ENCODE data around the gene CLHC1. TPM values are rescaled to one million over a fixed set of nuclear protein-coding genes. Genes with fewer than 3 reads are reported as not detected.

Gene CLHC1
- total and polyA plus RNA-seq, 2 of the 8 experiments (the other 6 are each of a cell fraction or from before 2014, with no cell fraction given) = 2.6 to 10.8 TPM

DNA sequence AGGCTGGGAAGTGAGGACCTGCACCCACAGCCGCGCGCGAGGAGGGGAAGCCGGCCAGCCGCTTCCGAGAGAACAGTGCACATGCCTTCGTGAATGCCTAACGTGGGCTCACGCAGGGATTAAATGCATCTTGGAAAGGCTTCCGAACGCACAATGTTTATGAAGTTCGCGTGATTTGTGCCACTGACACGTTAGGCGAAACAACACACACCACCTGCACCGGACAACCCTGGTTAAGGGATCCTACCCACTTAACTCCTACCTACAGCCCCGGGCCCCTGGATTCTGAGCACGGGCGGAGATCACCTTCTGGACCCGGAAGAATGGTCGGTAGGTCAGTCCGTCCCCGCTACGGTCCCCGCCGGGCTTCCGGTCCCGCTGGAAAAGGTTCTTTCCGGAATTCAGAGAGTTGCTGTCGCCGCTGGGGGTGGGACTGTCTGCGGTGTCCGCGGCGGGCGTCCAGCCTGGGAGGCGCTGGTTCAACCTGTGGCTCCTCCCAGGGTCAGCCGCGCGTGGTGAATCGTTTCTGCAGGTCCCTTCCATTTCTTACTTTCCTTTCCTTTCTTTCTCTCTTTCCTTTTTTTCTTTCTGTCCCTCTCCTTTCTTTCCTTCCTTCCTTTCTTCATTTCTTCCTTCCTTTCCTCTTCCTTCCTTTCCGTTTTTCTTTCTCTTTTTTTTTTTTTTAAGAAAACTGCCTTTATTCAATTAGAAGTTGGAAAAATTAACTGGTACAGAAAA, 37.0 kb upstream of the CLHC1 start, which contains the start of gene MTIF2:
Gene MTIF2, minus strand, starts transcription at position 325 of the 738 bp plus-strand sequence. CDS start 5,373 bp downstream, outside the sequence.
- no peaks in the 10 kb centered on the region for H3K27me3 ChIP-seq (replicated peaks in 1 of 4; ENCODE audit: control insufficient read depth in 3 of 4, extremely low read depth in 1 of 4, insufficient read depth in 3 of 4, low read length in 3 of 4)
- peak within 1 kb of the TSS; percentile 55 to 98 (median 92) for H3K9ac ChIP-seq (replicated peaks in 1 of 4; ENCODE audit: extremely low read depth in 1 of 4, low read depth in 3 of 4, low read length in 3 of 4)
- no peaks in the 10 kb centered on the region for H3K79me1 ChIP-seq (ENCODE audit: low read depth, low read length)
- peak; percentile 77 to 96 for DNase-seq (ENCODE audit: low read depth in 1 of 2, low spot score in 2 of 2)
- H3K56ac ChIP-seq (replicated peaks; ENCODE audit: insufficient read length, low read depth, low read length) = peak within 1 kb of the TSS; percentile 32
- H3K36me3 ChIP-seq (ENCODE audit: control insufficient read depth in 2 of 4, insufficient read depth in 4 of 4, low read length in 3 of 4) = peaks cover 0 to 15% (median 3%) of the 10 kb centered on the region in 4 experiments; a peak in 3 of 8 replicates
- no peak within 1 kb of the TSS for H3K14ac ChIP-seq (ENCODE audit: insufficient read length)
- 0 out of 2 replicates have a peak within 1 kb of the TSS, but pooled peaks have one; percentile 99 for H2BK15ac ChIP-seq (ENCODE audit: low read length)
- no peaks in the 10 kb centered on the region for H4K20me1 ChIP-seq (replicated peaks in 1 of 2; ENCODE audit: control insufficient read depth in 1 of 2, insufficient read depth in 2 of 2, low read length in 2 of 2)
- peak within 1 kb of the TSS; percentile 49 for H4K5ac ChIP-seq (ENCODE audit: insufficient read length, low read depth, low read length)
- peak within 1 kb of the TSS; percentile 97 for H2BK5ac ChIP-seq (ENCODE audit: low read depth, low read length)
- peak within 1 kb of the TSS; percentile 68; the same call in 1 of the 2 replicates for H2AK5ac ChIP-seq (ENCODE audit: low read depth, low read length)
- H2BK120ac ChIP-seq (replicated peaks; ENCODE audit: low read depth, low read length) = no peak within 1 kb of the TSS
- peaks cover 0 to 4% (median under 1%) of the 10 kb centered on the region in 4 experiments; a peak in 1 of 7 replicates for H3K4me1 ChIP-seq (replicated peaks in 1 of 4; ENCODE audit: control insufficient read depth in 3 of 4, insufficient read depth in 4 of 4, low read length in 3 of 4)
- 0 out of 2 replicates have a peak within 1 kb of the TSS, but pooled peaks have one; percentile 82 for H2BK12ac ChIP-seq (ENCODE audit: low read depth, low read length)
- peak within 1 kb of the TSS; percentile 95 for H2AFZ ChIP-seq (ENCODE audit: low read length)
- H3K18ac ChIP-seq (ENCODE audit: extremely low read depth, low read length) = peak within 1 kb of the TSS; percentile 97; the same call in 1 of the 2 replicates
- peaks cover 6% of the 10 kb centered on the region; the same call in 1 of the 2 replicates for H3K23me2 ChIP-seq (ENCODE audit: low read depth, low read length)
- peak within 1 kb of the TSS; percentile 82 for H3K27ac ChIP-seq (ENCODE audit: low read depth, low read length)
- H3K4me2 ChIP-seq (ENCODE audit: insufficient read depth in 1 of 2, low read depth in 2 of 2, low read length in 2 of 2) = peak within 1 kb of the TSS; percentile 89 to 91
- H3K4ac ChIP-seq (replicated peaks; ENCODE audit: insufficient read length, low read depth, low read length) = peak within 1 kb of the TSS; percentile 69
- H2BK20ac ChIP-seq (ENCODE audit: low read length) = no peak within 1 kb of the TSS
- no peak within 1 kb of the TSS for H3K23ac ChIP-seq (ENCODE audit: insufficient read length)
- CTCF ChIA-PET (ENCODE audit: partially characterized antibody) = no interaction called here
- FAIRE-seq = no peak
- peak within 1 kb of the TSS; percentile 89 for H4K91ac ChIP-seq (replicated peaks; ENCODE audit: insufficient read length, low read length)
- WGBS, 2 experiments (ENCODE audit: extremely low coverage in 1 of 2, insufficient coverage in 1 of 2, insufficient read length in 1 of 2, insufficient replicate concordance in 2 of 2, low coverage in 1 of 2, low lambda C conversion rate in 2 of 2, missing lambda C conversion rate in 1 of 2) = 2% methylated on average over 43 of the region's 43 CpGs; no CpG with 5 or more reads in 1 of the 2 experiments
- peak within 1 kb of the TSS; percentile 90 to 100 (median 98) for H3K4me3 ChIP-seq (ENCODE audit: extremely low read depth in 1 of 4, insufficient read depth in 2 of 4, low read depth in 3 of 4, low read length in 4 of 4)
- H3K79me2 ChIP-seq (ENCODE audit: control insufficient read depth in 1 of 2, insufficient read depth in 2 of 2, low read length in 2 of 2) = no peaks in the 10 kb centered on the region
- POLR2A ChIA-PET (ENCODE audit: partially characterized antibody) = interaction anchor here (1.2 to 1.7 kb wide), 6 partner anchors 9 to 36 kb away, joined by 4 to 8 read pairs (median 5); partner anchors contain the start of genes CLHC1 and RPS27A
- peak within 1 kb of the TSS; percentile 82; the same call in 1 of the 2 replicates for H4K8ac ChIP-seq (ENCODE audit: extremely low read depth, insufficient read depth, low read length)
- H3K9me3 ChIP-seq (ENCODE audit: insufficient read depth in 2 of 2, low read depth in 1 of 2, low read length in 1 of 2) = no peaks in the 10 kb centered on the region
- TF ChIP-seq, protein P1, sequence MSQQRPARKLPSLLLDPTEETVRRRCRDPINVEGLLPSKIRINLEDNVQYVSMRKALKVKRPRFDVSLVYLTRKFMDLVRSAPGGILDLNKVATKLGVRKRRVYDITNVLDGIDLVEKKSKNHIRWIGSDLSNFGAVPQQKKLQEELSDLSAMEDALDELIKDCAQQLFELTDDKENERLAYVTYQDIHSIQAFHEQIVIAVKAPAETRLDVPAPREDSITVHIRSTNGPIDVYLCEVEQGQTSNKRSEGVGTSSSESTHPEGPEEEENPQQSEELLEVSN (IDR thresholded peaks at IDR 0.05) = peak; percentile 31
- TF ChIP-seq GABPA (IDR thresholded peaks at IDR 0.05; ENCODE audit: borderline replicate concordance, insufficient read depth, low read length) = peak; percentile 100
- peak; percentile 34 for TF ChIP-seq SAP30 (IDR thresholded peaks at IDR 0.05; ENCODE audit: insufficient read depth, insufficient replicate concordance, low read length)
- peak; percentile 90 to 92; a peak in 2 of 4 replicates for TF ChIP-seq SIN3A (conservative IDR thresholded peaks at IDR 0.05 in 1 of 2, IDR thresholded peaks at IDR 0.05 in 1 of 2; ENCODE audit: low read depth in 1 of 2, low read length in 2 of 2)
- TF ChIP-seq KDM1A (IDR thresholded peaks at IDR 0.05; ENCODE audit: borderline replicate concordance, low read length) = no peak
- no peak for TF ChIP-seq POU5F1 (IDR thresholded peaks at IDR 0.05; ENCODE audit: low read depth, low read length)
- TF ChIP-seq PHF8 (conservative IDR thresholded peaks at IDR 0.05; ENCODE audit: low read depth, low read length) = peak; percentile 84
- TF ChIP-seq SIX5 (IDR thresholded peaks at IDR 0.05; ENCODE audit: low read depth, low read length) = peak; percentile 30; the same call in 1 of the 2 replicates
- peak; percentile 20 to 29; a peak in 3 of 4 replicates for TF ChIP-seq RAD21 (IDR thresholded peaks at IDR 0.05 in 1 of 2, conservative IDR thresholded peaks at IDR 0.05 in 1 of 2; ENCODE audit: low read depth in 2 of 2, low read length in 2 of 2)
